OCI-LY7 (cell line): ENCODE measurements around the gene TANC1.

ENCODE experiments used
- CTCF ChIP-seq: fragments of 200-600 bp; sonication (generic); conservative IDR thresholded peaks from 2 replicates; pipeline ENCODE4 v1.5.1; 2014; ENCODE audit warnings: mild to moderate bottlenecking, antibody characterized with exemption, low read length, moderate library complexity, mixed read lengths
- EZH2phosphoT487 ChIP-seq: fragments of 200-600 bp; sonication (generic); IDR thresholded peaks from 2 replicates; pipeline ENCODE4 v1.6.1; 2018; ENCODE audit warnings: low read depth, borderline replicate concordance, mild to moderate bottlenecking, mixed run types, antibody characterized with exemption, low read length, moderate library complexity, mixed read lengths

- TF ChIP-seq CTCF (no peak), EZH2phosphoT487 (no peak)
Observed at GRCh38 chr2:158995677-158996049, 27.2 kb downstream of the TANC1 start.
